Activated CD4-positive, alpha-beta T cell treated with anti-CD3 and anti-CD28 coated beads for 36 hours (primary cell): ENCODE data around the gene NUDT4B. TPM values are rescaled to one million over a fixed set of nuclear protein-coding genes. Genes with fewer than 3 reads are reported as not detected.
"Not testable (repeated sequence)": the region's sequence is repeated elsewhere in the genome, so short reads cannot be mapped to it uniquely, and the experiment has no call there.

ENCODE experiments used
- ATAC-seq: fragments of 200-7000 bp; cut with Tn5 transposase; one replicate; pipeline ENCODE4 v1.10.0; 2021; ENCODE audit warnings: mild to moderate bottlenecking, moderate library complexity
- CTCF ChIA-PET: fragments of 350-600 bp; sonication (Branson Sonifier 250); formaldehyde crosslinking; loops from one replicate; lab custom pipeline; 2021; ENCODE audit warnings: antibody characterized with exemption; lab: Charles Lee
- POLR2A ChIA-PET: fragments of 350-600 bp; sonication (Branson Sonifier 250); formaldehyde crosslinking; loops from one replicate; lab custom pipeline; 2021; ENCODE audit warnings: antibody characterized with exemption, inconsistent platforms; lab: Charles Lee
- DNase-seq: peaks from one replicate; pipeline ENCODE4 v3.0.0-alpha.2; 2020
- H3K27ac Mint-ChIP-seq: one replicate; pipeline ENCODE4 v1.8.0; 2021; ENCODE audit warnings: mixed read lengths
- H3K27me3 Mint-ChIP-seq: one replicate; pipeline ENCODE4 v1.8.0; 2021; ENCODE audit warnings: mixed read lengths
- H3K36me3 Mint-ChIP-seq: one replicate; pipeline ENCODE4 v1.8.0; 2021; ENCODE audit warnings: low read depth, mixed read lengths
- H3K4me1 Mint-ChIP-seq: one replicate; pipeline ENCODE4 v1.8.0; 2021; ENCODE audit warnings: mixed read lengths
- H3K4me3 Mint-ChIP-seq: one replicate; pipeline ENCODE4 v1.8.0; 2021; ENCODE audit warnings: mild to moderate bottlenecking, moderate library complexity, mixed read lengths
- H3K9me3 Mint-ChIP-seq: one replicate; pipeline ENCODE4 v1.8.0; 2021; ENCODE audit warnings: low read depth, mixed read lengths
- intact Hi-C, 2 experiments: fragments of 100-400 bp; cut with DNase I in 1 of 2; cut with micrococcal nuclease in 1 of 2; formaldehyde crosslinking; loops; one replicate each; pipeline versions ENCODE4 v1.14.2 to v1.15.1; 2022 to 2024; cut with DNase I, micrococcal nuclease
- total RNA-seq, 2 experiments: library from RNA; stranded (reverse); gene quantifications; one replicate each; pipeline ENCODE4 v1.2.3, GENCODE V29; 2021

Gene NUDT4B
- total RNA-seq, 2 experiments from 2014 or later: 0.41 to 0.46 TPM

- H3K36me3 Mint-ChIP-seq, CTCF ChIA-PET, H3K4me3 Mint-ChIP-seq, ATAC-seq, POLR2A ChIA-PET, H3K9me3 Mint-ChIP-seq, DNase-seq, intact Hi-C loops, H3K4me1 Mint-ChIP-seq, H3K27ac Mint-ChIP-seq, H3K27me3 Mint-ChIP-seq: not testable (repeated sequence)
Observed at GRCh38 chr1:148773690-148774089, 25.1 kb downstream of the NUDT4B start.

- H3K36me3 Mint-ChIP-seq, ATAC-seq, H3K27ac Mint-ChIP-seq, CTCF ChIA-PET, H3K27me3 Mint-ChIP-seq, H3K9me3 Mint-ChIP-seq, H3K4me3 Mint-ChIP-seq, DNase-seq, H3K4me1 Mint-ChIP-seq, intact Hi-C loops, POLR2A ChIA-PET: not testable (repeated sequence)
Observed at GRCh38 chr1:148774102-148774501, 25.5 kb downstream of the NUDT4B start.

GRCh38 chr1:148775263-148775662 is 26.7 kb downstream of the NUDT4B start:
- ATAC-seq, H3K4me1 Mint-ChIP-seq, CTCF ChIA-PET, H3K27me3 Mint-ChIP-seq, DNase-seq, H3K4me3 Mint-ChIP-seq, POLR2A ChIA-PET, intact Hi-C loops, H3K9me3 Mint-ChIP-seq, H3K27ac Mint-ChIP-seq, H3K36me3 Mint-ChIP-seq: not testable (repeated sequence)

GRCh38 chr1:148777649-148778048 is 29.1 kb downstream of the NUDT4B start:
- H3K27me3 Mint-ChIP-seq, H3K9me3 Mint-ChIP-seq, ATAC-seq, H3K4me3 Mint-ChIP-seq, intact Hi-C loops, H3K27ac Mint-ChIP-seq, H3K4me1 Mint-ChIP-seq, H3K36me3 Mint-ChIP-seq, CTCF ChIA-PET, POLR2A ChIA-PET, DNase-seq: not testable (repeated sequence)

GRCh38 chr1:148780404-148780803 is 31.8 kb downstream of the NUDT4B start:
- H3K27me3 Mint-ChIP-seq, DNase-seq, ATAC-seq, H3K36me3 Mint-ChIP-seq, H3K4me1 Mint-ChIP-seq, H3K4me3 Mint-ChIP-seq, POLR2A ChIA-PET, intact Hi-C loops, CTCF ChIA-PET, H3K27ac Mint-ChIP-seq, H3K9me3 Mint-ChIP-seq: not testable (repeated sequence)

- intact Hi-C loops, DNase-seq, H3K36me3 Mint-ChIP-seq, CTCF ChIA-PET, H3K4me1 Mint-ChIP-seq, ATAC-seq, POLR2A ChIA-PET, H3K27me3 Mint-ChIP-seq, H3K27ac Mint-ChIP-seq, H3K9me3 Mint-ChIP-seq, H3K4me3 Mint-ChIP-seq: not testable (repeated sequence)
Observed at GRCh38 chr1:148791543-148792099, 43.0 kb downstream of the NUDT4B start.

GRCh38 chr1:148793762-148794332 is 45.3 kb downstream of the NUDT4B start:
- H3K36me3 Mint-ChIP-seq, POLR2A ChIA-PET, H3K4me1 Mint-ChIP-seq, H3K27me3 Mint-ChIP-seq, CTCF ChIA-PET, H3K9me3 Mint-ChIP-seq, DNase-seq, H3K4me3 Mint-ChIP-seq, H3K27ac Mint-ChIP-seq, intact Hi-C loops: not testable (repeated sequence)
- peak; percentile 26 for ATAC-seq

Other genes starting within 250 kb of the NUDT4B start
- 10 to 100 TPM; 10.2 to 14.8 TPM for gene NBPF14, start 152.8 kb upstream of the NUDT4B start, total RNA-seq
- 10 to 100 TPM; 21.0 to 21.9 TPM for gene PDE4DIP, start 95.7 kb downstream of the NUDT4B start, total RNA-seq